Thyroid gland (tissue), 4 donors: ENCODE data around the gene ARNT2. TPM values are rescaled to one million over a fixed set of nuclear protein-coding genes. Genes with fewer than 3 reads are reported as not detected.

Source experiments
- DNase-seq, 2 donors: peaks; one replicate each; pipeline ENCODE4 v3.0.0-alpha.2; 2019
- H3K27ac ChIP-seq, 3 donors: fragments of 200-600 bp; sonication (generic); 1 replicate in 2 of 3; 2 replicates in 1 of 3; pipeline ENCODE4 v1.5.1; 2016 to 2019; ENCODE audit warnings: mild to moderate bottlenecking in 1 of 3, moderate library complexity in 1 of 3
- H3K27me3 ChIP-seq: fragments of 200-600 bp; sonication (generic); one replicate; pipeline ENCODE4 v1.5.1; 2019
- H3K36me3 ChIP-seq, 2 donors: fragments of 200-600 bp; sonication (generic); one replicate each; pipeline ENCODE4 v1.5.1; 2016 to 2019
- H3K4me1 ChIP-seq, 2 donors: fragments of 200-600 bp; sonication (generic); one replicate each; pipeline ENCODE4 v1.5.1; 2017 to 2019
- H3K4me3 ChIP-seq, 3 donors: fragments of 200-600 bp; sonication (generic); replicated peaks in 1 of 3; 1 replicate in 2 of 3; 2 replicates in 1 of 3; pipeline ENCODE4 v1.5.1; 2016; ENCODE audit warnings: mild to moderate bottlenecking in 1 of 3
- H3K9me3 ChIP-seq: fragments of 200-600 bp; sonication (generic); one replicate; pipeline ENCODE4 v1.5.1; 2017
- POLR2A ChIP-seq, 2 donors: fragments of 450-650 bp; IDR thresholded peaks; one replicate each; pipeline ENCODE4 v1.6.1; 2017; ENCODE audit warnings: antibody characterized with exemption in 2 of 2, mild to moderate bottlenecking in 2 of 2, moderate library complexity in 1 of 2
- WGBS, 2 donors: methylation state at CpG; one replicate each; pipeline ENCODE4 v1.1.5; 2017; 5-methylcytosine and 5-hydroxymethylcytosine counted together
- intact Hi-C: fragments of 100-400 bp; cut with DNase I; formaldehyde crosslinking; loops from one replicate; pipeline ENCODE4 v1.15.1; 2023
- total RNA-seq, 4 donors: library from RNA; depleted of rRNA; stranded (reverse); fragments of >200 nt; gene quantifications; one replicate each; pipeline ENCODE4 v1.2.3, GENCODE V29; 2016
- TF ChIP-seq, protein P1 (sequence below), 6 experiments: fragments of 200-600 bp in 3 of 6; fragments of 450-650 bp in 3 of 6; sonication (generic) in 3 of 6; IDR thresholded peaks; one replicate each; pipeline ENCODE4 v1.5.1; 2016 to 2019; ENCODE audit warnings: antibody characterized with exemption in 6 of 6, mild to moderate bottlenecking in 2 of 6, inconsistent platforms in 1 of 6, moderate library complexity in 1 of 6

The ARNT2 gene
- total RNA-seq, 4 donors from 2014 or later = 9.4 to 19.1 (median 13.8) TPM

GRCh38 chr15:80416702-80417101, 12.5 kb downstream of the ARNT2 start:
- DNase-seq = no peak
- intact Hi-C loops = no loop called here
- no peak overlapping the region for H3K27ac ChIP-seq
- H3K36me3 ChIP-seq = no peaks in the 10 kb centered on the region
- 87 to 90% methylated on average over 4 of the region's 4 CpGs for WGBS, 2 donors
- no peaks in the 10 kb centered on the region for H3K27me3 ChIP-seq
- TF ChIP-seq, protein P1, sequence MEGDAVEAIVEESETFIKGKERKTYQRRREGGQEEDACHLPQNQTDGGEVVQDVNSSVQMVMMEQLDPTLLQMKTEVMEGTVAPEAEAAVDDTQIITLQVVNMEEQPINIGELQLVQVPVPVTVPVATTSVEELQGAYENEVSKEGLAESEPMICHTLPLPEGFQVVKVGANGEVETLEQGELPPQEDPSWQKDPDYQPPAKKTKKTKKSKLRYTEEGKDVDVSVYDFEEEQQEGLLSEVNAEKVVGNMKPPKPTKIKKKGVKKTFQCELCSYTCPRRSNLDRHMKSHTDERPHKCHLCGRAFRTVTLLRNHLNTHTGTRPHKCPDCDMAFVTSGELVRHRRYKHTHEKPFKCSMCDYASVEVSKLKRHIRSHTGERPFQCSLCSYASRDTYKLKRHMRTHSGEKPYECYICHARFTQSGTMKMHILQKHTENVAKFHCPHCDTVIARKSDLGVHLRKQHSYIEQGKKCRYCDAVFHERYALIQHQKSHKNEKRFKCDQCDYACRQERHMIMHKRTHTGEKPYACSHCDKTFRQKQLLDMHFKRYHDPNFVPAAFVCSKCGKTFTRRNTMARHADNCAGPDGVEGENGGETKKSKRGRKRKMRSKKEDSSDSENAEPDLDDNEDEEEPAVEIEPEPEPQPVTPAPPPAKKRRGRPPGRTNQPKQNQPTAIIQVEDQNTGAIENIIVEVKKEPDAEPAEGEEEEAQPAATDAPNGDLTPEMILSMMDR (IDR thresholded peaks at IDR 0.05) = no peak
- no peak for TF ChIP-seq POLR2A (IDR thresholded peaks at IDR 0.05)
- H3K9me3 ChIP-seq = no peaks in the 10 kb centered on the region
- no peak overlapping the region for H3K4me3 ChIP-seq
- peaks cover 6% of the 10 kb centered on the region in 2 donors for H3K4me1 ChIP-seq

DNA sequence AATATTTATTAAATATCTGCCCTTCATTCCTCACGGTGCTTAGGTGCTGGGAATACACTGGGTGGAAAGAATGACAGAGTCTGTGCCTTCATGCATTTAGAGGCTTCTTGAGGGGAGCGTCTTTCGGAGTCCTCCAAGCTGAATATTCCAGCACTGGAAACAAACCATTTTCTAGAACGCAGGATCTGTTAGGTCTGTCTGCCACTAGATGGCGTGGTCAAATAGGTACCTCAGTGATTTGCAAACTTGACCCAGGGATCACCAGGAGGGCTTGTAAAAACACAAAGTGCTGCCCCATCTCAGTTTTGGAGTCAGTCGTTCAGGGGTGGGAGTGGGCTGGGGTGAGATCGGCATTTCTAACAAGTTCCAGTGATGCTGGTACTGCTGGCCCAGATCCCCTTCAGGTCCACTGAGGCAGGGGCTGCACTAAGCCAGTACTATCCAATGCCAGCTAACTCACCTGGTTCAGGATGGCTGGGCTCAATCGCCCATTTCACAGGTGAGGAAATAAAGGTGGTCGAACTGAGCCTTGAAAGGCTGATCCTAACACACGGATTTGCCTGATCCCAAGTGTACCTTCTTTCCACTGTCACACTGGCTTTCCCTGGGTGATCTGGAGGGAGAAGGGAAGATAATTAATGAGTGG, 14.8 kb downstream of the ARNT2 start:
- Histone ChIP-seq H3K4me1 (peaks cover 6% of the 10 kb centered on the region in 2 donors), H3K36me3 (no peaks in the 10 kb centered on the region), H3K27ac (no peak overlapping the region), H3K27me3 (no peaks in the 10 kb centered on the region), H3K9me3 (no peaks in the 10 kb centered on the region), H3K4me3 (no peak overlapping the region)
- DNase-seq = peak; percentile 22 to 31
- WGBS, 2 donors = 49 to 56% methylated on average over 10 of the region's 10 CpGs
- TF ChIP-seq, protein P1 (IDR thresholded peaks at IDR 0.05) = peak in 4 of 6 experiments; percentile 23 to 69 (median 46)
- TF ChIP-seq POLR2A (IDR thresholded peaks at IDR 0.05) = no peak
- intact Hi-C loops = no loop called here

DNA sequence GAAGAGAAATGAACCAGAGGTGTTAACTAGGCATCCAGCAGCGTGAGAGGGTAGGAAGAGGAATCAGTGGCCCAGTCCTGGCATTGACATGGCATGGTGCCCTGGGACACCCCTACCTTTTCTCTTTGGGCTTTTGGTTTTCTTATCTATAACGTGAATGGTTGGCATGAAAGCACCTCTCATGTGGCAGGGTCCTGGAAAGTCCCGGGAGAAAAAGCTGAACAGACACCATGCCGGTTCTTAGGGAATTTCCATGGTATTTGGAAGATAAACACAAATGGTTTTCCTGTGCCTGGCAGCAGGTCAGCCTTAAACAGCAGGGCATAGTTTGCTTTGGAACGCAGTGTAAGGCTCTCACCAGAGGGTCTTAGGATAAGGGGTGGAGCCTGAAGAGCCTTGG, 15.4 kb downstream of the ARNT2 start:
- TF ChIP-seq, protein P1 (IDR thresholded peaks at IDR 0.05) = no peak
- no peak for TF ChIP-seq POLR2A (IDR thresholded peaks at IDR 0.05)
- Histone ChIP-seq H3K9me3 (no peaks in the 10 kb centered on the region), H3K4me1 (peaks cover 6% of the 10 kb centered on the region in 2 donors), H3K4me3 (no peak overlapping the region), H3K27me3 (no peaks in the 10 kb centered on the region), H3K27ac (no peak overlapping the region), H3K36me3 (no peaks in the 10 kb centered on the region)
- WGBS, 2 donors = 34 to 38% methylated on average over 5 of the region's 5 CpGs
- no peak for DNase-seq
- intact Hi-C loops = no loop called here

- no peaks in the 10 kb centered on the region for H3K36me3 ChIP-seq
- H3K4me3 ChIP-seq = no peak overlapping the region
- no peaks in the 10 kb centered on the region for H3K27me3 ChIP-seq
- WGBS, 2 donors = 33 to 72% methylated on average over 2 of the region's 2 CpGs
- intact Hi-C loops = no loop called here
- no peak overlapping the region for H3K27ac ChIP-seq
- DNase-seq = no peak
- no peak for TF ChIP-seq POLR2A (IDR thresholded peaks at IDR 0.05)
- TF ChIP-seq, protein P1 (IDR thresholded peaks at IDR 0.05) = no peak
- peaks cover 0 to 6% of the 10 kb centered on the region in 2 donors for H3K4me1 ChIP-seq
- no peaks in the 10 kb centered on the region for H3K9me3 ChIP-seq
Measured at GRCh38 chr15:80420658-80421057, 16.5 kb downstream of the ARNT2 start.

DNA sequence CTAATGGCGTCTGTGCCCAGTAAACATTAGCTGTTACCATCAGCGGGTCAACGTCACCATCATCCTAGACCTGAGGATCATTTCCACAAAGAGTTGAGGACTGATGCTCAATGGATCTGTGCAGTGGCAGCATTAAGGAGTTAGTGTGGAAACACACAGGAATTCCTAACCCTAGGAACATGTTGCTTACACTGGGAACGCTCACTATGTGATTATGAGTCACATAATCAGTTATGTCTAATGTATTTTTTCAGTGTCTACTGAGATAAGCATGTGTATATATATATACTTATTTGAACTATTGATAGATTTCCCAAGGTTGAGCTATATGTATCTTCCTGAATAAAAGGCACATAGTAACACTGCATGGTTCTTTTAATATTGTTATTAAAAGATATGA, 19.0 kb downstream of the ARNT2 start:
- H3K4me1 ChIP-seq = peaks cover 0 to 6% of the 10 kb centered on the region in 2 donors
- TF ChIP-seq, protein P1 (IDR thresholded peaks at IDR 0.05) = no peak
- TF ChIP-seq POLR2A (IDR thresholded peaks at IDR 0.05) = no peak
- no peaks in the 10 kb centered on the region for H3K27me3 ChIP-seq
- H3K36me3 ChIP-seq = no peaks in the 10 kb centered on the region
- H3K9me3 ChIP-seq = no peaks in the 10 kb centered on the region
- 91 to 96% methylated on average over 4 of the region's 4 CpGs for WGBS, 2 donors
- H3K27ac ChIP-seq = no peak overlapping the region
- H3K4me3 ChIP-seq = no peak overlapping the region
- DNase-seq = no peak
- intact Hi-C loops = loop anchor here (2.0 kb wide), 1 partner anchor 14 kb away; no protein-coding TSS in a partner anchor
